ENCODE data around the gene PRKAG3. TPM values are rescaled to one million over a fixed set of nuclear protein-coding genes. Genes with fewer than 3 reads are reported as not detected.

PRKAG3 gene
- total RNA-seq = not detected

DNA sequence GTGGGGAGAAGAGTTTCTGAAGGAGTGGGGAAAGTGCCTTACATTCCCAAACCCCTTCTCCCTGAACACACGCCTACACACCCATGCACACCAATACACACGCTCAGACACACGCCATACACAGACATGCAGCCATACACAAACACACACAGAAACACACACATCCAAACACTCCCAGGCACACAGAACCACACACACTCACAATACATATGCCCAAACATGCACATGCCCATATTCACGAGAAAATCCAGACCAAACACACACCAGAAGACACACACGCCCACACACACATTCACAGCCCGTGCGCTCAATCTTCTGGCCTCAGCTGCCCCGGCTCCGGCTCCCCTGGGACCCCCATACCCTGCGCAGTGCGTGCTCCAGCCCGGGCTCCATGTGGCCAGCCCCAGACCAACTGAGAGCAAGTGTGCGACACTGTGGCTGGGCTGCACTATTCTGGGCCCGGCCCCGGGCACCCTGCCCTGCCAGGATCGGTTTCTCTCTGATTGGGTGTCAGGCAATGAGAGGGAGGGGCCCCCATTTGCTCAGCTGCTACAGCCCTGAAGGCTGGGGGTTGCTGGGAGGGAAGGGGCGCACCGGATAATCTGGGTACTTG is at the start of gene PRKAG3:
Gene PRKAG3 (minus strand): TSS at position 426 of the 613 bp plus-strand sequence.
- H3K4me1 Mint-ChIP-seq (ENCODE audit: low read depth) = no peaks in the 10 kb centered on the region
- H3K27ac Mint-ChIP-seq = no peak within 1 kb of the TSS
- H3K36me3 Mint-ChIP-seq (ENCODE audit: low read depth) = no peaks in the 10 kb centered on the region
- no peak for DNase-seq
- intact Hi-C loops (cut with micrococcal nuclease) = no loop called here
- H3K4me3 Mint-ChIP-seq = no peak within 1 kb of the TSS
- CTCF ChIA-PET = no interaction called here
- H3K27me3 Mint-ChIP-seq (ENCODE audit: low read depth) = peaks cover 24% of the 10 kb centered on the region
- H3K9me3 Mint-ChIP-seq = no peaks in the 10 kb centered on the region

- no peak for DNase-seq
- H3K27ac Mint-ChIP-seq = peak overlapping the region; percentile 37
- H3K4me1 Mint-ChIP-seq (ENCODE audit: low read depth) = peaks cover 49% of the 10 kb centered on the region
- no peaks in the 10 kb centered on the region for H3K9me3 Mint-ChIP-seq
- CTCF ChIA-PET = interaction anchor here (1.0 to 19.0 kb wide), 2 partner anchors 18 to 29 kb away, joined by 3 to 947 read pairs; no protein-coding TSS in a partner anchor
- H3K4me3 Mint-ChIP-seq = peak overlapping the region; percentile 63
- peaks cover 20% of the 10 kb centered on the region for H3K27me3 Mint-ChIP-seq (ENCODE audit: low read depth)
- intact Hi-C loops (cut with micrococcal nuclease) = loop anchor here (1.0 to 5.0 kb wide), 4 partner anchors 11 to 371 kb away; partner anchors contain the start of genes CNPPD1, RETREG2, TUBA4A and TUBA4B
- H3K36me3 Mint-ChIP-seq (ENCODE audit: low read depth) = no peaks in the 10 kb centered on the region
Observed at GRCh38 chr2:218880859-218881594, 49.4 kb upstream of the PRKAG3 start.

DNA sequence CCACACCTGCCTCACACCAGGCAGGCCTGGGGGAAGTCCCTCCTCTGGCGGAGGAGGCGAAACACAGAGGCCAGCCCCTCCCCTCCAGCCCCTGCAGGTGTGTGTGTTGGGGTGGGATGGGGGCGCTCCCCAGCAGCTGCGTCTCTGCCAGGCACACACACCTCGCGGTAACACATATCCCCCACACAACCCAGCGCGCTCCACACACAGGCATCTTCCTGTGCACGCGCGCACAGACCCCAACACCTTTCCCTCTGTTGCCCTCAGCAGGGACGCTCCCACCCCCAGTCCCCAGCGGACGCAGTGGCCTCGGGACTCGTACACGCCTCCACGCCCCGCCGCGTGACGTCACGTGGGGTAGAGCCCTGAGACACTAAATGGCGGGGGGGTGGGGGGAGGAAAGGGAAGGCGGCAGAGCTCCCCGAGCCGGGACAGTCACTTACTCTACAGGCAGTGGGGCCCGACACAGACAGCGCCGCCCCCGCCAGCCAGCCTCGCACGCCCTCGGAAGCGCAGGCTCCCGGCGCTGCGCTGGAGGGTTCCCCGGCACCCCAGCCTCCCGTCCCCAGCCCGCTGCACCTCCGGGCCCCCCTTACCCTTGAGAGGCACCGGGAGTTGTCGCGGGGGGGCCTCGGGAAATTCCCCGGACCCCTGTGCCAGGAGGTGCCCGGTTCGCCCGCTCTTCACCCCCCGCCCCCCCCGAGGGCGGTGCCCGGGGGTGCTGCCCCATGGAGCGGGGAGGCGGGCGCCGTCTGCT is 48.7 kb upstream of the PRKAG3 start, which contains the start of gene WNT10A:
Gene WNT10A (plus strand): TSS at position 751 of the 757 bp plus-strand sequence. CDS start 144 bp downstream, outside the sequence.
- Mint-ChIP-seq H3K4me1 (ENCODE audit: low read depth) (peaks cover 46% of the 10 kb centered on the region), H3K9me3 (no peaks in the 10 kb centered on the region), H3K36me3 (ENCODE audit: low read depth) (no peaks in the 10 kb centered on the region), H3K27ac (peak within 1 kb of the TSS; percentile 65), H3K4me3 (peak within 1 kb of the TSS; percentile 76), H3K27me3 (ENCODE audit: low read depth) (peaks cover 24% of the 10 kb centered on the region)
- CTCF ChIA-PET = interaction anchor here (2.1 to 19.0 kb wide), 2 partner anchors 7 to 19 kb away, joined by 12 to 947 read pairs; no protein-coding TSS in a partner anchor
- peak; percentile 80 for DNase-seq
- intact Hi-C loops (cut with micrococcal nuclease) = loop anchor here (1.0 to 5.0 kb wide), 4 partner anchors 12 to 372 kb away; partner anchors contain the start of genes CNPPD1, RETREG2, TUBA4A and TUBA4B

DNA sequence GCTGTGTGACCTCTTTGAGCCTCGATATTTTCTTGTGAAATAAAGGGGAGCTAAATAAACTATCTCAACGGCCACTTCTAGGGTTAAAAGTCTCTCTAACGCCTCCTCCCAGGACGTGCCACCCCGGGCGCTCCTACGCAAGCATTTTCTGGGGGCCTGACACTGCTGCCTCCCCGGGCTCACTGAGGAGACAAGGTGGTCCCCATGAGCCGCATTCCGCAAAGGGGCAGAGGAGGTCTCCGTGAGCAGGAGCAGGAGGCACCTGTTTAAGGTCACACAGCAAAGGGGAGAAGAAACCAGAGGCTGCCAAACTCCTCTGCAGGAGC is 48.1 kb upstream of the PRKAG3 start:
- intact Hi-C loops (cut with micrococcal nuclease) = loop anchor here (1.0 to 5.0 kb wide), 4 partner anchors 13 to 373 kb away; partner anchors contain the start of genes CNPPD1, RETREG2, TUBA4A and TUBA4B
- H3K9me3 Mint-ChIP-seq = no peaks in the 10 kb centered on the region
- peak overlapping the region; percentile 76 for H3K4me3 Mint-ChIP-seq
- H3K4me1 Mint-ChIP-seq (ENCODE audit: low read depth) = peaks cover 42% of the 10 kb centered on the region
- peaks cover 25% of the 10 kb centered on the region for H3K27me3 Mint-ChIP-seq (ENCODE audit: low read depth)
- H3K27ac Mint-ChIP-seq = peak overlapping the region; percentile 34
- DNase-seq = no peak
- no peaks in the 10 kb centered on the region for H3K36me3 Mint-ChIP-seq (ENCODE audit: low read depth)
- CTCF ChIA-PET = interaction anchor here (0.9 to 19.0 kb wide), 3 partner anchors 8 to 101 kb away, joined by 3 to 947 read pairs (median 12); no protein-coding TSS in a partner anchor

DNA sequence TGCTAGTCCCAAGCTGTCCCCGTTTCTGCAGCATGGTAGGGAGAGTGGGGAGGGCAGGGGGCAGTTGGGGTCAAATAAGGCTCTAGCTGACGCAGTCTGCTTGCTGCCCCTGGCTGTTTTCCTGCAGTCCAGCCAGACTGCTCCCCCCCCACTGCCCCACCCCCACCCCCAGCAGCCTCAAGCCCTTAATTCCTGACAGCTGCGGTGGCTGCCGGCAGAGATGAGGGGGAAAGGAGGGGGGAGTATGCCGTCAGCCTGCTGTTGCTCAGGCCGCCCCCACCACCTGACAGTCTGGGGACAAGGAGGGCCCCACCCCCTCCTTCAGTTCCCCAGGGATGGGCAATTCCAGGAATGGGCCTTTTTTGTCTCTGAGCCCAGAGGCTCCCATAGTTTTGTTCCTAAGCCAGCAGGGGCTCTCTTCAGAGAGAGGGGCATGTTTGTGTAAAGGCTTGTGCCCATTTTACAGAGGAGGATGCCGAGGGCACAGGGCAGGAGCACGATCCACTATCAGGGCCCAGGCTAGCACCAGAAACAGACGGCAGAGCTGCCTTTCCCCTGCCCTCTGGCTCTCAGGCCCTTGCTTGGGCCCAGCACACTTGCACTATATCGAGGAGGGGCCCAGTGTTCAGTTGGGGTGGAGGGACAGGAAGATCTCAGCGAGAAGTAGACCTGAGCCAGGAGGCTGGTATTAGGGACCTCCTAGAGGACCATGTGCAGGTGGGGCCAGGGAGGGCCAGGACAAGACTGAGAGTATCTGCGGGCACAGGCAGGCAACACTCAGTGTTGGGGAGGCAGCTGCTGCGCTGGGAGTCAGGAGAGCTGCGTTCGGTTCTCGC is 47.5 kb upstream of the PRKAG3 start:
- CTCF ChIA-PET = interaction anchor here (0.8 to 19.0 kb wide), 4 partner anchors 9 to 101 kb away, joined by 3 to 947 read pairs (median 8); no protein-coding TSS in a partner anchor
- Mint-ChIP-seq H3K4me3 (peak overlapping the region; percentile 76), H3K27ac (peak overlapping the region; percentile 34), H3K4me1 (ENCODE audit: low read depth) (peaks cover 38% of the 10 kb centered on the region), H3K27me3 (ENCODE audit: low read depth) (peaks cover 31% of the 10 kb centered on the region), H3K9me3 (no peaks in the 10 kb centered on the region), H3K36me3 (ENCODE audit: low read depth) (no peaks in the 10 kb centered on the region)
- intact Hi-C loops (cut with micrococcal nuclease) = no loop called here
- no peak for DNase-seq

DNA sequence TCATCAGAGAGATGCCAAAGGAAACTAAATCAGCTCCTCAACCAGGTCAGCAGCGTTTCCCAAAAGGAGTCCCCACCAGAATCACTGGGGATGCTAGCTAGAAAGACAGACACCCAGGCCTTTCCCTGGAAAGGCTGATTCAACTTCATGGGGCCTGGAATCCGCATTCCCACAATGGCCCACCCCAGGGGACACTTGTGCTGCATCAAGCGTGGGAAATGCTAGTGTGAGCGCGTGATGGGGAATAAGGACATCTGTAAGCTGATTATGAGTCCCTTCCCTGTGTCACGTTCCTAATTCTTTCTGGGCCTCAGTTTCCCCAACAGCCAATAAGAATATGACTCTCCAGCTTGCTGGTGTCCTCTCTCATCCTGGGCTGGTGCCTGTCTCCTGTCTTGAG is 46.9 kb upstream of the PRKAG3 start:
- intact Hi-C loops (cut with micrococcal nuclease) = no loop called here
- no peak for DNase-seq
- peak overlapping the region; percentile 15 for H3K27ac Mint-ChIP-seq

GRCh38 chr2:218877891-218878290 is 46.3 kb upstream of the PRKAG3 start:
- H3K9me3 Mint-ChIP-seq = no peaks in the 10 kb centered on the region
- intact Hi-C loops (cut with micrococcal nuclease) = loop anchor here (2.0 kb wide), 1 partner anchor 103 kb away; no protein-coding TSS in a partner anchor
- no peak overlapping the region for H3K27ac Mint-ChIP-seq
- peaks cover 38% of the 10 kb centered on the region for H3K4me1 Mint-ChIP-seq (ENCODE audit: low read depth)
- CTCF ChIA-PET = interaction anchor here (0.8 to 19.0 kb wide), 9 partner anchors 9 to 383 kb away, joined by 3 to 947 read pairs (median 17); partner anchors contain the start of gene WNT6
- DNase-seq = no peak
- H3K27me3 Mint-ChIP-seq (ENCODE audit: low read depth) = peaks cover 36% of the 10 kb centered on the region
- H3K36me3 Mint-ChIP-seq (ENCODE audit: low read depth) = no peaks in the 10 kb centered on the region
- H3K4me3 Mint-ChIP-seq = no peak overlapping the region

More for the DNA sequence above, 46.9 kb upstream of the PRKAG3 start:
- H3K4me3 Mint-ChIP-seq = no peak overlapping the region
- peaks cover 38% of the 10 kb centered on the region for H3K4me1 Mint-ChIP-seq (ENCODE audit: low read depth)
- no peaks in the 10 kb centered on the region for H3K36me3 Mint-ChIP-seq (ENCODE audit: low read depth)
- H3K27me3 Mint-ChIP-seq (ENCODE audit: low read depth) = peaks cover 32% of the 10 kb centered on the region
- H3K9me3 Mint-ChIP-seq = no peaks in the 10 kb centered on the region
- CTCF ChIA-PET = interaction anchor here (0.6 to 19.0 kb wide), 5 partner anchors 9 to 152 kb away, joined by 3 to 947 read pairs (median 3); no protein-coding TSS in a partner anchor

DNA sequence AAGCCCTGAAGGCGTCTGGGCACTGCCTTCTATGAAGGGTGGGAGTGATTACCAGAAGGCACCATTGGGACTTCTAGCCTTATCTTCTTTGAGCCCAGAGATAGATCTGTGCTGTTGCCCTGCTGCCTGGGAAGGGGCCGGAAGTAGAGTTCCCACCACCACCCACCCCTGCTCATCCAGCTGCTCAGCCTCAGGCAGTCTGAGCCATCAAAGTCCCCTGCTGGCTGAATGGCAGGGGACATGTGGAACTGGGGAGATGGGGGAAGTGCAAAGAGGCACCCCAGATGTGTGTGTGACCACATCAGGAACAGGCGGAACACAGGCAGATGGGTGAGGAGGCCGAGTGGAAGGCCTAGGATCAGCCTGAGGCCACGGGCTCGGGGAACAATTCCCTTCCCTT is 45.7 kb upstream of the PRKAG3 start:
- H3K9me3 Mint-ChIP-seq = no peaks in the 10 kb centered on the region
- H3K4me3 Mint-ChIP-seq = no peak overlapping the region
- intact Hi-C loops (cut with micrococcal nuclease) = loop anchor here (2.0 kb wide), 1 partner anchor 103 kb away; no protein-coding TSS in a partner anchor
- CTCF ChIA-PET = interaction anchor here (0.5 to 19.0 kb wide), 22 partner anchors 9 to 384 kb away, joined by 3 to 947 read pairs (median 6); partner anchors contain the start of gene WNT6
- peaks cover 36% of the 10 kb centered on the region for H3K27me3 Mint-ChIP-seq (ENCODE audit: low read depth)
- H3K36me3 Mint-ChIP-seq (ENCODE audit: low read depth) = no peaks in the 10 kb centered on the region
- no peak for DNase-seq
- H3K27ac Mint-ChIP-seq = no peak overlapping the region
- H3K4me1 Mint-ChIP-seq (ENCODE audit: low read depth) = peaks cover 37% of the 10 kb centered on the region

DNA sequence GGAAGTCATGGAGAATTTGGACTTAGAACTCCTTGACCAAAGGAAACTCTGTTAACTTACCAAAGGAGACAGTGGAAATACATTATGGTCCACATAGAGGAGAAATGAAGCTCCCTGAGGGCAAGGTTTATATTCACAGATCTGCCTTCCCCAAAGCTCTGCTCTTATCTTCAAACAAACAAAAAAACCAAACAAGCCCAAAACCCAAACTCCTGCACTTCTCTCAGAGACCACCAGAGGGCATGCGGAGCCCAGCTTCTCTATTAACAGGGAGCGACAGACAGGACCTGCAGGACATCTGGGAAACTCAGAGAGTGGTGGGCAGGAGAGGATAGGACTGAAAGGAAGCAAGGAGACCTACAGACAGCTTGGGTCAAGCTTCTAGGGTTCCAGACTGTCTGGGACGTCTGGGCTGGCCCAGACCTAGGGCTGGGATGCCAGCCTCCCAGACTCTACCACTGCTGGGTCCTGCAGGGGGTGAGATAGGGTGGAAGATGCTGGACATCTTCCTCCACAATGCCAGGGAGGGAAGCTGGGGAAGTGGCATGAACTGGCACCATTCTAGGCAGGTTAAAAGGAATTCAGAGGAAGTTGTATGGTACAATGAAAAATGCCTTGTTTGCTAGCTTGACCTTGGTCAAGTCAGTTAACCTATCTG is 45.1 kb upstream of the PRKAG3 start:
- CTCF ChIA-PET = interaction anchor here (0.5 to 19.0 kb wide), 27 partner anchors 9 to 385 kb away, joined by 3 to 947 read pairs (median 5); partner anchors contain the start of genes TTLL4 and WNT6
- no peak overlapping the region for H3K4me3 Mint-ChIP-seq
- H3K9me3 Mint-ChIP-seq = no peaks in the 10 kb centered on the region
- peak; percentile 86 for DNase-seq
- H3K27me3 Mint-ChIP-seq (ENCODE audit: low read depth) = peaks cover 41% of the 10 kb centered on the region
- peaks cover 39% of the 10 kb centered on the region for H3K4me1 Mint-ChIP-seq (ENCODE audit: low read depth)
- intact Hi-C loops (cut with micrococcal nuclease) = loop anchor here (1.0 to 2.0 kb wide), 3 partner anchors 22 to 104 kb away; no protein-coding TSS in a partner anchor
- H3K36me3 Mint-ChIP-seq (ENCODE audit: low read depth) = no peaks in the 10 kb centered on the region
- H3K27ac Mint-ChIP-seq = no peak overlapping the region

DNA sequence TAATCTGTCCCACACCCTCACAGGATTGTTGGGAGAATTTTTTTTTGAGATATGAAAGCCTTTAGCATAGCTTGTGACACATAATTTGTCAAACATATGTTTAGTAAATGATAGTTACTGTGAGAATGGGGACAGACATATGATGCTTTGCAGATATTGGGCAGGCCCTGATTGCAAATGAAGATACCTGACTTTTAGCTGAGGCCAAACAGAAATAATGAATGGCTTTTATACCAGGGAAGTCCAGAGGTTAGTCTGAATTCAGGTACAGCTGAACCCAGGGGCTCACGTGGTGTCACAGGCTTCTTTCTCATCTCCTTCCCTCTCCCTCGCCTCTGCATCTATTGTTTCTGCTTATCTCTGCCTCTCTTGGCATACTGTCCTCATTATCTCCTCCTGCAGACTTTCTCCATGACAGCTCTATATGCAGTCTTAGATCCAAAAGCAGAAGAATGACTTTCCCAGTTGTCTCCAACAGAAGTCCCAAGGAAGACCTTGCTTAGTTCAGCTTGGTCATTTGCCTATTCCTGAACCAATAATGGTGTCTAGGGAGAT is 44.2 kb upstream of the PRKAG3 start:
- Mint-ChIP-seq H3K27me3 (ENCODE audit: low read depth) (peaks cover 38% of the 10 kb centered on the region), H3K4me3 (no peak overlapping the region), H3K4me1 (ENCODE audit: low read depth) (peaks cover 34% of the 10 kb centered on the region), H3K27ac (no peak overlapping the region), H3K36me3 (ENCODE audit: low read depth) (no peaks in the 10 kb centered on the region), H3K9me3 (no peaks in the 10 kb centered on the region)
- DNase-seq = no peak
- CTCF ChIA-PET = interaction anchor here (0.8 to 19.0 kb wide), 20 partner anchors 11 to 279 kb away, joined by 3 to 947 read pairs (median 6); partner anchors contain the start of genes TTLL4 and WNT6
- intact Hi-C loops (cut with micrococcal nuclease) = loop anchor here (1.0 to 2.0 kb wide), 3 partner anchors 22 to 105 kb away; no protein-coding TSS in a partner anchor
